ENCODE results near the gene STRN.
"Not testable (repeated sequence)": the region's sequence is repeated elsewhere in the genome, so short reads cannot be mapped to it uniquely, and the experiment has no call there.

STRN gene

GRCh38 chr2:36966370-36967235 is at the start of gene STRN:
STRN (minus strand) TSS chr2:36966536; CDS start chr2:36966463, 73 bp downstream.
- DNase-seq = peak; percentile 64

- DNase-seq = no peak
Observed at GRCh38 chr2:37013315-37013641, 46.9 kb upstream of the STRN start.

- DNase-seq = no peak
Observed at GRCh38 chr2:37011130-37011529, 44.8 kb upstream of the STRN start.

- no peak for DNase-seq
Observed at GRCh38 chr2:37005118-37005868, 39.0 kb upstream of the STRN start.

GRCh38 chr2:37000988-37001556 is 34.7 kb upstream of the STRN start:
- no peak for DNase-seq

- DNase-seq = no peak
Observed at GRCh38 chr2:37000318-37000717, 34.0 kb upstream of the STRN start.

GRCh38 chr2:36999416-36999815 is 33.1 kb upstream of the STRN start:
- DNase-seq = not testable (repeated sequence)

- DNase-seq = no peak
Observed at GRCh38 chr2:36993841-36994620, 27.7 kb upstream of the STRN start.

GRCh38 chr2:36988008-36988407 is 21.7 kb upstream of the STRN start:
- no peak for DNase-seq

GRCh38 chr2:36982467-36982866 is 16.1 kb upstream of the STRN start:
- no peak for DNase-seq

GRCh38 chr2:36981911-36982310 is 15.6 kb upstream of the STRN start:
- no peak for DNase-seq

- not testable (repeated sequence) for DNase-seq
Observed at GRCh38 chr2:36979007-36979406, 12.7 kb upstream of the STRN start.

GRCh38 chr2:36976065-36976464 is 9.7 kb upstream of the STRN start:
- no peak for DNase-seq

GRCh38 chr2:36975306-36975705 is 9.0 kb upstream of the STRN start:
- DNase-seq = no peak

GRCh38 chr2:36973320-36973719 is 7.0 kb upstream of the STRN start:
- DNase-seq = no peak

- no peak for DNase-seq
Observed at GRCh38 chr2:36971990-36972389, 5.7 kb upstream of the STRN start.

GRCh38 chr2:36967236-36967876 is 1.0 kb upstream of the STRN start:
- no peak for DNase-seq

GRCh38 chr2:36965751-36966369 is 476 bp downstream of the STRN start:
- DNase-seq = no peak

GRCh38 chr2:36965206-36965605 is 1.1 kb downstream of the STRN start:
- no peak for DNase-seq

- DNase-seq = no peak
Observed at GRCh38 chr2:36964496-36965058, 1.8 kb downstream of the STRN start.

GRCh38 chr2:36963734-36964133 is 2.6 kb downstream of the STRN start:
- DNase-seq = no peak

- DNase-seq = no peak
Observed at GRCh38 chr2:36963106-36963505, 3.2 kb downstream of the STRN start.

All from NCI-H2029 treated with DMSO at 0.1 percent for 48 hours (cell line).